H1 (cell line): ENCODE measurements around the gene TMEM178B. TPM values are rescaled to one million over a fixed set of nuclear protein-coding genes. Genes with fewer than 3 reads are reported as not detected.

Source experiments
- CTCF ChIA-PET: fragments of 300-600 bp; sonication (Branson Sonifier 250); formaldehyde crosslinking; loops from one replicate; lab custom pipeline; 2021; ENCODE audit not compliant: partially characterized antibody; lab: Charles Lee
- POLR2A ChIA-PET: fragments of 300-600 bp; sonication (Branson Sonifier 250); formaldehyde crosslinking; loops from one replicate; lab custom pipeline; 2021; ENCODE audit warnings: inconsistent platforms; ENCODE audit not compliant: partially characterized antibody; lab: Charles Lee
- DNase-seq, 2 experiments: peaks; one replicate each; pipeline versions ENCODE4 v3.0.0 to v3.0.0-alpha.2; 2010 to 2022; ENCODE audit warnings: low spot score in 2 of 2, low read depth in 1 of 2, mixed read lengths in 1 of 2
- FAIRE-seq: peaks from 2 replicates; lab custom pipeline; 2011; peaks lifted over from hg19 to GRCh38; lab: Jason Lieb, UNC
- H2AFZ ChIP-seq: 2 replicates; pipeline ENCODE4 v1.8.1; 2012; ENCODE audit warnings: low read length, inconsistent platforms
- H2AK5ac ChIP-seq: 2 replicates; pipeline ENCODE4 v1.6.1; 2013; ENCODE audit warnings: low read depth, low read length
- H2BK120ac ChIP-seq: replicated peaks from 2 replicates; pipeline ENCODE3; 2013; ENCODE audit warnings: low read depth, low read length, inconsistent platforms
- H2BK12ac ChIP-seq: 2 replicates; pipeline ENCODE4 v1.6.1; 2013; ENCODE audit warnings: low read depth, low read length
- H2BK15ac ChIP-seq: 2 replicates; pipeline ENCODE4 v1.6.1; 2013; ENCODE audit warnings: low read length
- H2BK20ac ChIP-seq: 2 replicates; pipeline ENCODE4 v1.6.1; 2013; ENCODE audit warnings: low read length
- H2BK5ac ChIP-seq: 2 replicates; pipeline ENCODE4 v1.6.1; 2013; ENCODE audit warnings: low read depth, low read length
- H3K14ac ChIP-seq: 2 replicates; pipeline ENCODE4 v1.6.1; 2013; ENCODE audit warnings: inconsistent platforms; ENCODE audit not compliant: insufficient read length
- H3K18ac ChIP-seq: 2 replicates; pipeline ENCODE4 v1.6.1; 2013; ENCODE audit warnings: low read length; ENCODE audit errors: extremely low read depth
- H3K23ac ChIP-seq: 2 replicates; pipeline ENCODE4 v1.6.1; 2013; ENCODE audit warnings: inconsistent platforms; ENCODE audit not compliant: insufficient read length
- H3K23me2 ChIP-seq: 2 replicates; pipeline ENCODE4 v1.6.1; 2013; ENCODE audit warnings: low read depth, low read length
- H3K27ac ChIP-seq: 2 replicates; pipeline ENCODE4 v1.6.1; 2011; ENCODE audit warnings: low read depth, low read length, inconsistent platforms
- H3K27me3 ChIP-seq, 4 experiments: replicated peaks in 1 of 4; 1 replicate in 1 of 4; 2 replicates in 3 of 4; pipeline versions ENCODE4 v1.6.1 to v1.8.1; 2011 to 2013; ENCODE audit warnings: low read length in 3 of 4, mild to moderate bottlenecking in 3 of 4, inconsistent platforms in 2 of 4, mixed read lengths in 2 of 4, moderate library complexity in 1 of 4; ENCODE audit not compliant: control insufficient read depth in 3 of 4, insufficient read depth in 3 of 4; ENCODE audit errors: extremely low read depth in 1 of 4
- H3K36me3 ChIP-seq, 4 experiments: 2 replicates each; pipeline versions ENCODE4 v1.6.1 to v1.8.1; 2011 to 2013; ENCODE audit warnings: mild to moderate bottlenecking in 4 of 4, low read length in 3 of 4, moderate library complexity in 2 of 4, control low read depth in 1 of 4, inconsistent platforms in 1 of 4; ENCODE audit not compliant: insufficient read depth in 4 of 4, control insufficient read depth in 2 of 4
- H3K4ac ChIP-seq: replicated peaks from 2 replicates; pipeline ENCODE3; 2013; ENCODE audit warnings: low read length, low read depth, mixed read lengths, inconsistent platforms; ENCODE audit not compliant: insufficient read length
- H3K4me1 ChIP-seq, 4 experiments: replicated peaks in 1 of 4; 1 replicate in 1 of 4; 2 replicates in 3 of 4; pipeline versions ENCODE4 v1.6.1 to v1.8.1; 2011 to 2013; ENCODE audit warnings: low read length in 3 of 4, inconsistent platforms in 2 of 4, mixed read lengths in 1 of 4; ENCODE audit not compliant: insufficient read depth in 4 of 4, control insufficient read depth in 3 of 4
- H3K4me2 ChIP-seq, 2 experiments: 2 replicates each; pipeline versions ENCODE4 v1.6.1 to v1.8.1; 2011 to 2013; ENCODE audit warnings: low read depth in 2 of 2, low read length in 2 of 2, control low read depth in 1 of 2, inconsistent platforms in 1 of 2, mild to moderate bottlenecking in 1 of 2; ENCODE audit not compliant: insufficient read depth in 1 of 2
- H3K4me3 ChIP-seq, 4 experiments: fragments of 200-600, 300-600 bp in 1 of 4; sonication (generic), shearing (Covaris generic), sonication (Bioruptor Twin) in 1 of 4; 2 replicates each; pipeline versions ENCODE4 v1.5.1 to v1.8.1; 2011 to 2016; ENCODE audit warnings: low read length in 4 of 4, low read depth in 3 of 4, control low read depth in 2 of 4, inconsistent platforms in 2 of 4, mild to moderate bottlenecking in 2 of 4, mixed read lengths in 1 of 4, moderate library complexity in 1 of 4; ENCODE audit not compliant: insufficient read depth in 2 of 4; ENCODE audit errors: extremely low read depth in 1 of 4
- H3K56ac ChIP-seq: replicated peaks from 2 replicates; pipeline ENCODE3; 2013; ENCODE audit warnings: low read depth, mild to moderate bottlenecking, mixed read lengths, low read length, inconsistent platforms; ENCODE audit not compliant: insufficient read length
- H3K79me1 ChIP-seq: 2 replicates; pipeline ENCODE4 v1.6.1; 2013; ENCODE audit warnings: low read depth, low read length, control low read depth
- H3K79me2 ChIP-seq, 2 experiments: 2 replicates each; pipeline versions ENCODE4 v1.6.1 to v1.8.1; 2012 to 2013; ENCODE audit warnings: low read length in 2 of 2, mild to moderate bottlenecking in 2 of 2, inconsistent platforms in 1 of 2; ENCODE audit not compliant: insufficient read depth in 2 of 2, control insufficient read depth in 1 of 2
- H3K9ac ChIP-seq, 4 experiments: replicated peaks in 1 of 4; 1 replicate in 1 of 4; 2 replicates in 3 of 4; pipeline versions ENCODE4 v1.6.1 to v1.8.1; 2011 to 2013; ENCODE audit warnings: low read depth in 3 of 4, low read length in 3 of 4, control low read depth in 2 of 4, mild to moderate bottlenecking in 2 of 4, moderate library complexity in 2 of 4, inconsistent platforms in 1 of 4; ENCODE audit errors: extremely low read depth in 1 of 4
- H3K9me3 ChIP-seq, 2 experiments: 2 replicates each; pipeline versions ENCODE4 v1.6.1 to v1.8.1; 2012 to 2013; ENCODE audit warnings: mild to moderate bottlenecking in 2 of 2, moderate library complexity in 2 of 2, control low read depth in 1 of 2, inconsistent platforms in 1 of 2, low read depth in 1 of 2, low read length in 1 of 2, mixed read lengths in 1 of 2; ENCODE audit not compliant: insufficient read depth in 2 of 2
- H4K20me1 ChIP-seq, 2 experiments: replicated peaks in 1 of 2; 2 replicates each; pipeline versions ENCODE3 to v1.8.1; 2011 to 2013; ENCODE audit warnings: inconsistent platforms in 2 of 2, low read length in 2 of 2, mild to moderate bottlenecking in 1 of 2; ENCODE audit not compliant: insufficient read depth in 2 of 2, control insufficient read depth in 1 of 2
- H4K5ac ChIP-seq: 2 replicates; pipeline ENCODE4 v1.6.1; 2013; ENCODE audit warnings: low read length, low read depth, mixed read lengths, inconsistent platforms; ENCODE audit not compliant: insufficient read length
- H4K8ac ChIP-seq: 2 replicates; pipeline ENCODE4 v1.8.0; 2013; ENCODE audit warnings: mild to moderate bottlenecking, moderate library complexity, low read length, inconsistent platforms; ENCODE audit not compliant: insufficient read depth; ENCODE audit errors: extremely low read depth
- H4K91ac ChIP-seq: replicated peaks from 2 replicates; pipeline ENCODE3; 2013; ENCODE audit warnings: low read length, mixed read lengths, inconsistent platforms; ENCODE audit not compliant: insufficient read length
- ASH2L ChIP-seq: fragments of 200-600, 300-600 bp; sonication (generic); IDR thresholded peaks from one replicate; pipeline ENCODE4 v1.7.1; 2017; ENCODE audit warnings: low read length
- BRCA1 ChIP-seq: IDR thresholded peaks from 2 replicates; pipeline ENCODE4 v1.6.1; 2012; ENCODE audit warnings: low read depth, low read length, improper control_type of control experiment
- GABPA ChIP-seq: IDR thresholded peaks from 2 replicates; pipeline ENCODE4 v1.6.1; 2011; ENCODE audit warnings: mild to moderate bottlenecking, low read length, moderate library complexity, borderline replicate concordance; ENCODE audit not compliant: insufficient read depth
- HDAC6 ChIP-seq: IDR thresholded peaks from one replicate; pipeline ENCODE4 v1.7.1; 2012; ENCODE audit warnings: low read depth, mild to moderate bottlenecking, inconsistent platforms, low read length, moderate library complexity
- NANOG ChIP-seq: IDR thresholded peaks from 2 replicates; pipeline ENCODE4 v1.6.1; 2011; ENCODE audit warnings: low read length, low read depth, mild to moderate bottlenecking, inconsistent platforms; ENCODE audit not compliant: insufficient read depth, poor library complexity, severe bottlenecking
- WGBS, 2 experiments: shearing (Covaris generic) in 1 of 2; methylation state at CpG; one replicate each; pipeline versions ENCODE4 v1.1.6 to v1.1.7; 2013 to 2015; ENCODE audit warnings: low lambda C conversion rate in 2 of 2, mixed read lengths in 2 of 2, inconsistent platforms in 1 of 2, low coverage in 1 of 2, missing lambda C conversion rate in 1 of 2; ENCODE audit not compliant: insufficient replicate concordance in 2 of 2, insufficient coverage in 1 of 2, insufficient read length in 1 of 2; ENCODE audit errors: extremely low coverage in 1 of 2, missing lambda C conversion rate in 1 of 2; 5-methylcytosine and 5-hydroxymethylcytosine counted together
- polyA plus RNA-seq, 7 experiments: library from polyadenylated mRNA; depleted of rRNA in 3 of 7; stranded (reverse) in 5 of 7; unstranded in 2 of 7; fragments of >200 nt in 5 of 7; fragments of 200-250 nt in 2 of 7; gene quantifications; 1 replicate in 5 of 7; 2 replicates in 1 of 7; 4 replicates in 1 of 7; pipeline versions ENCODE4 v1.2.1 to v1.2.3, GENCODE V29; 2011 to 2013; ENCODE audit warnings: missing spikeins in 2 of 7, mixed read lengths in 2 of 7
- total RNA-seq: library from RNA; stranded (reverse); fragmentation: NEBNext Ultra II Directional; extraction: Animal tissue kit (Norgen Biotek cat#: 25700); gene quantifications from 2 replicates; pipeline ENCODE4 v1.2.1, GENCODE V29; 2021

Gene TMEM178B
- total and polyA plus RNA-seq, 2 of the 8 experiments (the other 6 are each of a cell fraction or from before 2014, with no cell fraction given), result 5.3 to 18.1 TPM

GRCh38 chr7:141150465-141150864 lies 76.6 kb downstream of the TMEM178B start:
- no peak for FAIRE-seq
- Histone ChIP-seq H3K14ac (no peak overlapping the region), H3K36me3 (no peaks in the 10 kb centered on the region), H3K4me3 (no peak overlapping the region), H4K8ac (no peak overlapping the region), H2BK15ac (no peak overlapping the region), H3K4ac (no peak overlapping the region), H3K18ac (no peak overlapping the region), H3K27me3 (no peaks in the 10 kb centered on the region), H3K9ac (no peak overlapping the region), H2BK5ac (no peak overlapping the region), H3K27ac (no peak overlapping the region), H4K20me1 (peaks cover 0 to 4% of the 10 kb centered on the region in 2 experiments), H2BK12ac (no peak overlapping the region), H2BK20ac (no peak overlapping the region), H3K9me3 (no peaks in the 10 kb centered on the region), H3K79me1 (peaks cover 6% of the 10 kb centered on the region; the same call in 1 of the 2 replicates), H2AFZ (no peak overlapping the region), H4K5ac (no peak overlapping the region), H3K23me2 (no peaks in the 10 kb centered on the region; the same call in 1 of the 2 replicates), H3K4me1 (peaks cover 0 to 4% (median 0%) of the 10 kb centered on the region in 4 experiments; a peak in 1 of 7 replicates), H3K56ac (no peak overlapping the region), H3K23ac (no peak overlapping the region), H2AK5ac (no peak overlapping the region), H3K4me2 (no peak overlapping the region), H4K91ac (no peak overlapping the region), H2BK120ac (no peak overlapping the region), H3K79me2 (peaks cover 0 to 2% of the 10 kb centered on the region in 2 experiments; a peak in 2 of 4 replicates)
- 89% methylated on average over 2 of the region's 2 CpGs; no CpG with 5 or more reads in 1 of the 2 experiments for WGBS, 2 experiments
- ChIA-PET CTCF (interaction anchor here (1.5 kb wide), 1 partner anchor 383 kb away, joined by 3 read pairs; no protein-coding TSS in a partner anchor), POLR2A (interaction anchor here (0.8 kb wide), 1 partner anchor 25 kb away, joined by 3 read pairs; no protein-coding TSS in a partner anchor)
- peak in 1 of 2 experiments; percentile 16 for DNase-seq
- no peak for TF ChIP-seq GABPA
- no peak for TF ChIP-seq NANOG
- no peak for TF ChIP-seq HDAC6
- no peak for TF ChIP-seq ASH2L
- no peak for TF ChIP-seq BRCA1
